SK-N-SH treated with all-trans-retinoic acid at 6 μM for 48 hours (cell line): Measurements from ENCODE around the gene MS4A6E.

Experiments used
- ATAC-seq: fragments of 200-7000 bp; cut with Tn5 transposase; 3 replicates; pipeline ENCODE4 v1.9.1; 2020; ENCODE audit warnings: mild to moderate bottlenecking, moderate library complexity
- ARNTL ChIP-seq: fragments of 450-650 bp; formaldehyde crosslinking; IDR thresholded peaks from 2 replicates; pipeline ENCODE4 v1.5.0; 2020; ENCODE audit warnings: low read depth, mild to moderate bottlenecking, moderate library complexity, borderline replicate concordance
- BACH2 ChIP-seq: fragments of 250-450 bp; sonication (Bioruptor Pico); IDR thresholded peaks from 2 replicates; pipeline ENCODE4 v1.9.0; 2021; ENCODE audit warnings: mild to moderate bottlenecking, borderline replicate concordance
- CREB5 ChIP-seq: fragments of 250-450 bp; sonication (Bioruptor Pico); IDR thresholded peaks from 2 replicates; pipeline ENCODE4 v1.5.1; 2020; ENCODE audit warnings: low read depth, mild to moderate bottlenecking, moderate library complexity
- CSDC2 ChIP-seq: fragments of 250-450 bp; sonication (Bioruptor Pico); IDR thresholded peaks from 2 replicates; pipeline ENCODE4 v1.5.0; 2020; ENCODE audit warnings: mild to moderate bottlenecking, moderate library complexity
- CSRNP3 ChIP-seq: fragments of 250-450 bp; sonication (Bioruptor Pico); IDR thresholded peaks from 2 replicates; pipeline ENCODE4 v1.5.1; 2021; ENCODE audit warnings: mild to moderate bottlenecking, moderate library complexity
- ESRRG ChIP-seq: fragments of 250-450 bp; sonication (Bioruptor Pico); IDR thresholded peaks from 2 replicates; pipeline ENCODE4 v1.6.1; 2021; ENCODE audit warnings: mild to moderate bottlenecking
- ISL1 ChIP-seq: fragments of 250-450 bp; sonication (Bioruptor Pico); IDR thresholded peaks from 2 replicates; pipeline ENCODE4 v2.1.2; 2022; ENCODE audit warnings: mild to moderate bottlenecking, moderate library complexity
- PATZ1 ChIP-seq: fragments of 250-450 bp; sonication (Bioruptor Pico); IDR thresholded peaks from 2 replicates; pipeline ENCODE4 v1.8.0; 2020; ENCODE audit warnings: mild to moderate bottlenecking, moderate library complexity, borderline replicate concordance
- POU6F1 ChIP-seq: fragments of 250-450 bp; sonication (Bioruptor Pico); IDR thresholded peaks from 2 replicates; pipeline ENCODE4 v1.8.0; 2021; ENCODE audit warnings: low read depth, mild to moderate bottlenecking, moderate library complexity, borderline replicate concordance
- PPARA ChIP-seq: fragments of 250-450 bp; sonication (Bioruptor Pico); IDR thresholded peaks from 2 replicates; pipeline ENCODE4 v1.5.0; 2020; ENCODE audit warnings: mild to moderate bottlenecking, borderline replicate concordance
- RARB ChIP-seq: fragments of 250-450 bp; sonication (Bioruptor Pico); IDR thresholded peaks from 2 replicates; pipeline ENCODE4 v1.8.0; 2021; ENCODE audit warnings: mild to moderate bottlenecking, moderate library complexity
- SNAI2 ChIP-seq: fragments of 250-450 bp; sonication (Bioruptor Pico); IDR thresholded peaks from 2 replicates; pipeline ENCODE4 v1.5.0; 2020; ENCODE audit warnings: mild to moderate bottlenecking, moderate library complexity
- TOX ChIP-seq: fragments of 250-450 bp; sonication (Bioruptor Pico); IDR thresholded peaks from 2 replicates; pipeline ENCODE4 v1.8.0; 2021; ENCODE audit warnings: mild to moderate bottlenecking, moderate library complexity, borderline replicate concordance
- TSHZ2 ChIP-seq: fragments of 250-450 bp; sonication (Bioruptor Pico); IDR thresholded peaks from 2 replicates; pipeline ENCODE4 v1.5.0; 2020; ENCODE audit warnings: mild to moderate bottlenecking, moderate library complexity
- ZC3H10 ChIP-seq: fragments of 250-450 bp; sonication (Bioruptor Pico); IDR thresholded peaks from 2 replicates; pipeline ENCODE4 v1.5.1; 2021; ENCODE audit warnings: mild to moderate bottlenecking, moderate library complexity
- ZFP3 ChIP-seq: fragments of 250-450 bp; sonication (Bioruptor Pico); IDR thresholded peaks from 2 replicates; pipeline ENCODE4 v1.5.0; 2020; ENCODE audit warnings: mild to moderate bottlenecking, moderate library complexity
- ZFP30 ChIP-seq: fragments of 450-650 bp; formaldehyde crosslinking; IDR thresholded peaks from 2 replicates; pipeline ENCODE4 v1.5.0; 2022; ENCODE audit warnings: mild to moderate bottlenecking, moderate library complexity
- ZNF565 ChIP-seq: fragments of 450-650 bp; formaldehyde crosslinking; conservative IDR thresholded peaks from 2 replicates; pipeline ENCODE4 v1.5.0; 2020; ENCODE audit warnings: low read depth, mild to moderate bottlenecking, moderate library complexity
- ZNF70 ChIP-seq: fragments of 450-650 bp; formaldehyde crosslinking; IDR thresholded peaks from 2 replicates; pipeline ENCODE4 v1.5.0; 2020; ENCODE audit warnings: mild to moderate bottlenecking, moderate library complexity
- ZNF8 ChIP-seq: fragments of 450-650 bp; formaldehyde crosslinking; IDR thresholded peaks from 2 replicates; pipeline ENCODE4 v1.5.0; 2020; ENCODE audit warnings: mild to moderate bottlenecking, moderate library complexity

MS4A6E gene

GRCh38 chr11:60345489-60345888, 18.4 kb downstream of the MS4A6E start:
- peak; percentile 24; the same call in 1 of the 3 replicates for ATAC-seq

GRCh38 chr11:60347084-60347797, 20.2 kb downstream of the MS4A6E start:
- ATAC-seq: no peak
- no peak for TF ChIP-seq SNAI2 (CRISPR knock-in tag)
- TF ChIP-seq PPARA (CRISPR knock-in tag): no peak
- no peak for TF ChIP-seq ZNF565 (CRISPR knock-in tag)

More at GRCh38 chr11:60345489-60345888, 18.4 kb downstream of the MS4A6E start:
- TF ChIP-seq CSDC2 (CRISPR knock-in tag): no peak
- TF ChIP-seq BACH2 (CRISPR knock-in tag): no peak
- TF ChIP-seq TOX: no peak
- no peak for TF ChIP-seq CSRNP3
- no peak for TF ChIP-seq PATZ1 (CRISPR knock-in tag)
- TF ChIP-seq ZNF8 (CRISPR knock-in tag): no peak
- no peak for TF ChIP-seq ARNTL (CRISPR knock-in tag)
- TF ChIP-seq TSHZ2 (CRISPR knock-in tag): no peak
- TF ChIP-seq RARB (CRISPR knock-in tag): no peak
- TF ChIP-seq ISL1 (CRISPR knock-in tag): no peak
- no peak for TF ChIP-seq ZNF565 (CRISPR knock-in tag)
- no peak for TF ChIP-seq POU6F1 (CRISPR knock-in tag)
- no peak for TF ChIP-seq ZC3H10
- no peak for TF ChIP-seq SNAI2 (CRISPR knock-in tag)
- TF ChIP-seq CREB5 (CRISPR knock-in tag): no peak
- no peak for TF ChIP-seq PPARA (CRISPR knock-in tag)

GRCh38 chr11:60348116-60348515, 21.1 kb downstream of the MS4A6E start:
- TF ChIP-seq ZC3H10: no peak
- ATAC-seq: no peak

GRCh38 chr11:60349990-60350389, 22.9 kb downstream of the MS4A6E start:
- no peak for ATAC-seq
- TF ChIP-seq TOX: no peak
- TF ChIP-seq ZNF70 (CRISPR knock-in tag): no peak
- no peak for TF ChIP-seq BACH2 (CRISPR knock-in tag)
- no peak for TF ChIP-seq TSHZ2 (CRISPR knock-in tag)
- no peak for TF ChIP-seq ZFP30 (CRISPR knock-in tag)
- TF ChIP-seq CREB5 (CRISPR knock-in tag): no peak
- TF ChIP-seq ZFP3: no peak
- no peak for TF ChIP-seq CSRNP3
- TF ChIP-seq ESRRG: no peak
- TF ChIP-seq SNAI2 (CRISPR knock-in tag): no peak
- TF ChIP-seq RARB (CRISPR knock-in tag): no peak
